MM.1S (cell line): ENCODE measurements around the gene IGF1R.

ENCODE experiments used
- CTCF ChIP-seq: fragments of 300-600 bp; sonication (generic); IDR thresholded peaks from 2 replicates; pipeline ENCODE4 v1.5.1; 2016; ENCODE audit warnings: antibody characterized with exemption, low read length, mixed read lengths
- EZH2 ChIP-seq: fragments of 300-600 bp; sonication (generic); optimal IDR thresholded peaks from 2 replicates; pipeline ENCODE3; 2017; ENCODE audit warnings: low read depth, mild to moderate bottlenecking, antibody characterized with exemption, low read length, mixed read lengths

DNA sequence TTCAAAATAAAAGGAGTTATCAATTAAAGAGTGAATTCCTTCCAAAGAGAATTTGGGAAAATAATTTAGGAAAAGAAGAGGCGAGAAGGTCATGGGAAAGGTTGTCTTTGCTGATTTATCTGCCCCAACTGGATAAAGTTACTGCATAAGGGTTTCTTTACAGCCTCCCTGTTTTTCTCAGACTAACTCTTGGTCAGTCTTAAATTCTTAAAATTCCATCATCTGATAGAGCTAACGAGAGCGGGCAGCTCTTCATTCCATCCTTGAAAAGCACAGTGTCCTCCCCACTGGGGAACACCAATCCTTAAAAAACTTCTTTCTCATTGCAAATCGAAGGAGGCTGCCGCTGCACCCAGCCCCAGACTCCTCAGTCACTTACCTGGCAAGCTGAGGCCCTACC lies 252.0 kb downstream of the IGF1R start:
- TF ChIP-seq CTCF (no peak), EZH2 (no peak)
